GM18508 (cell line): ENCODE data around the gene GRM4.
"Not testable (repeated sequence)": the region's sequence is repeated elsewhere in the genome, so short reads cannot be mapped to it uniquely, and the experiment has no call there.

Experiments
- ATAC-seq: cut with Tn5 transposase; IDR thresholded peaks from one replicate; pipeline ENCODE4 v1.9.1; 2021; ENCODE audit warnings: moderate number of reproducible peaks; ENCODE audit not compliant: insufficient read depth, unreplicated experiment

The GRM4 gene

DNA sequence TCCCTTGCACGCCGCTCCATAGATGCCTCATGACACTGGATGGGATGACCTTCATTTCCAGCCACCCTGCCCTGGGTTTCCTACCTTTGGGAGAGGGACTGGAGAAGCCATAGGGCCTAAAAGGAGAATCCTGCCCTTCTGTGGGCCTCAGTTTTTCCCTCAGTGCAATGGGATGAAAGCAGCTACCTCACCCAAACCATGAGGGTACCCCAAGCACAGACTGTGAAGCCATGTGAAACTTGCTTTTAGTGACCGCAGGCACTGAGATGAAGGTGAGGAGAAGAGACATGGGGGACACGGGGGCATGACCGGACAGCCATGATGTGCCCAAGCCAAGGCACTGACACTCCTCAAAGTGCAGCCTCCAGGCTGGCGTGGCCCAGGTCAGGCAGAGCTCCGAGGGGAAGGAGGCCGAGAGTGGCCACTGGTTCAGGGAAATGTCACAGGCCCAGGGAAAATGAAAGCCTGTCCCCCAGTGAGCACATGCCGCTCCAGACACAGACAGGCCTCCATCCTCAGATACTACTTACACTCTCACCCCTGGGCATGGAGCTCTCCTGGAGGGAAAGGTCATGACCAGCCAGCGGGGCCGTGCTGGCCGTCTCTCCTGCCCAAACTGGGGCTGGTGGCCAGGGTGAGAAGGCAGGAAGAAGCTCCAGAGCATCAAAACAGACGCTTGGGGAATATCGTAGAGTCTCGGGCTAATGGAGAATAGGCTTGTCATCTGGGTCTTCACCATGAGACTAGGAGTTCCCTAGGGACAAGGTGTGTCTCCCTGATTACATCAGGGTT is 116.2 kb downstream of the GRM4 start:
- ATAC-seq, result no peak

DNA sequence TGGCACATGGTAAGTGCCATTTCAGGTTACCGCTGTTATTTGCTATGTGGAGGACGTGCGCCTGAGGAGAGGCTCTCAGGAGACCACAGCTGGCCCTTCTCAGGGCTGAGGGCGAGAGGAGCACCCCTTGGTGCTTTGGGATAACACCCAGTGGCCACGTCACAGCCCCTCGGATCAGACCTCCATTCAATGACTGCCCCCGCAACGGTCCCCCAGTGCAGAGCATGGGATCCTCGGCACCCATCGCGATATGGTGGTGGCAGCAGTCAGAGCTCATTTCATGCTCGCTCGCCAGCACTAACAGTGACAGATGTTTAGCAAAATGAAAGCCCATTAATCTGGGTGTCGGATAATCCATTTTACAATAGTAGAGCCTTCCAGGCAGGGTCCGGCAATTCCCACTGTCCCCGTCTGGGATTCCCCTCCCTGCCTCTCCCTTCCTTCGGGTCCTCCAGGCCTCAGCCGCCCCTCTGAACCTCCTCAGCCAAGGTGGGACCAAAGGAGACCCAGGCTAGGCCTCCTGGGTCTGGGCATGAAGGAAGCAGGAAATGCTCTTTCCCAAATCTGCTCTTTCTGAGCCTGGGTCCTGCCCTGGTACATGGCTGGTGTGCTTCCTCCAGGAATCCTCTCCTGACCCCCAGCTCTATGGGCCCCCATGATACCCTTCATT is 117.1 kb downstream of the GRM4 start:
- ATAC-seq, result no peak

DNA sequence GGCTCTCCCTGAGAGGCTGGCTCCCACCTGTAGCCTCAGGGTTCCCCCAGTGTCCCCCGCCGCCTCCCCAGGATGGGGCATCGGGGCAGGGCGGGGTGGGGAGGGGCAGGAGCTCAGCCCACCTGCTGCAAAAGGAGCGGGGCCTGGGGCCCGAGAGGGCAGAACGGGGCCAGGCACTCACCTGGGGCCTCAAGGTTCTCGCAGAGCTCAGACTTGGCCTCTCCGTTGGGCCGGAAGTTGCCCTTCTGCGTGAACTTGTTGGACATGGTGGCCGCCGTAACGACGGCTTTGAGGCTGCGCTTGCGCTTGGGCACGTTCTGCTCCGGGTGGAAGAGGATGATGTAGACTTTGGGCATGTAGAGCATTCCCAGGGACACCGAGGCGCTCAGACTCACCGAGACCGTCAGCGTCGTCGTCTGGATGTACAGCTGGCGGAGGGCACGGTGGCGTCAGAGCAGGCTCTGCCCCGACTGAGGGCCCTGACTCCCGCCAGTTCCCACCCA is 117.9 kb downstream of the GRM4 start:
- no peak for ATAC-seq

DNA sequence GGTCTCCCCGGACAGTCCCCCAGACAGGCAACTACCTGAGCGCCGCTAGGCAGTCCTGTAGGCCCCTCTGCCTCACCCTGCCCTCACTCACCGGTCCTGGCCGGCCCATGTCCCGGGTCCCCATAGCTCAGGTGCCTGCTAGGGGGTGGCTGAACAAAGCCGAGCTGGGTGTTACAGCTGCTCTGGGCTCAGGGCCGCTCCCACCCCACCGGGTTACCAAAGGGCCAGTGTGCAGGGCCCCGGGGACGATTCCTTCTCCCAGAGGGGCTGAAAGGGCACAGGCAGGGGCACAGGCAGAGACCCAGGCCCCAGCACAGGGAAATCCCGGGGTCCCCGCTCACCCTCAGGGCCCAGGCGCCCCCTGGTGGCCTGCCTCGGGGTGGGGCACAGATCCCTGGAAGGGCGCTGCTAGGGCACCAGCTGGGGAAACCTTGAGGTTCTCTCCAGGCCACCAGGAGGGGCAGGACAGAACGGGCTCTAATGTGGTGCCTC is 118.4 kb downstream of the GRM4 start:
- no peak for ATAC-seq

DNA sequence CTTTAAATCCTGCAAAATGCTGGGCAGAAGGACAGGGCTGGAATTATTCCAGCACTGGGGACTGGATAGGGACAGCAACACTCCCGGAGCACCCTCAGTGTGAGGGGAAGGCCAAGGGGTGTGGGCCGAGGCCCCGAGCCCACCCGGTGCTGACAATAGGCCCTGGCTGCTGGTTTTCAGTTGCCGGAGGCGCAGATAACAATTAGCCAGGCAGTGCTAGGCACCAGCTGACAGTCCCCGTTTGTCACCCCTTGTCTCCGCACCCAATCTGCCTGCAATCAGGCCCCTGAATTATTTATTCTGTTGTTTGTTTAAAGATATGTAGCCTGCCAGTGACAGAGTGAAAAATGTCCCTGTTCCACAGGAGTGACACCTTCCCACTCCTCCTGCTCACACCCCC is 120.0 kb downstream of the GRM4 start:
- ATAC-seq, result no peak

DNA sequence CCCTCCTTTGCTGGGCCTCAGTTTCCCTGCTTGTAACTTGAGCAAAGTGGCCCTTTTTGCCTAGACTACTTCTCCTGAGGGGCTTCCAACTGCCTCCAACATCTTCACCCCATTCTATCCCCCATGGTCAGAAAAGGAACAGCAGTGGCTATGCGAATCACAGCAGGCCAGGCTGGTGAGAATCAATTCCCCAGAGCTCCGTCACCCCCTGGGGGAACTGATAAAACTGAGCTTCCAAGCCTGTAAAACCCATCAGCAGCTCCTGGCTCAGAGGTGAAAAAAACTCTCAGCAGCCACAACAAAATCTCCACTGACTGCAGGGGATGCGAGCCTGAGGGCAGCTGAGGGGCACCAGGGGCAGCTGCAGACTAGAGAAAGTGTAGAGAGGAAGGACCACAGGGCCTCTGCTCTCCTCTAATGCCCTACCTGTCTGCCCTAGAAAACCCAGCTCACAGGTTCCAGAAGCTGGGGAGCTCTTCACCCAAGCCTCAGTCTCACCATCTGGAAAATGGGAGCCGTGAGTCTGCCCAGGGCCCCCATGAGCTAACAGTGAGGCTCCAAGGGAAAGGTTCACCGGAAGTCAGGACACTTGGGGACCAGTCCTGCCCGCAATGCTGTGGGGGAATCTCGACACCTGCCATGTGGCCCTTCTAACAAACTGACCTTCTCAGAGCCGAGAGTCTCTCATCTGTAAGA is 120.6 kb downstream of the GRM4 start:
- ATAC-seq, result no peak

DNA sequence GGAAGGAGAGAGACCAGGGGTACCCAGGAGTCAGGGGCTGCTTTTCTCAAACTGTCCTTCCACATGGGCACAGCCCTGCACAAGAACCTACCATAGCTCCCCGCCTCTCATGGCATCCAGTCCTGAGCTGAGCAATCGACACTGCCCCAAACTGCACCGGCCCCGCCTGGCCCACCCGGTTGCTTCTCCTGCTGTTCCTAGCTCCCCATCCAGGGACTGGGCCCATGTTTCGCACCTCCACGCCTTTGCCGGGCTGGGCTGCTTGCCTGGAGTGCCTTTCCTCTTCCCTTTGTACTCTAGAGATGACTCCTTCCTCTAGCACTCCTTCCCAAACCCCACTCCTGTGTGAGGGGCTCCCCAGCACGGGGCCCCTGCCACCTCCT is 123.0 kb downstream of the GRM4 start:
- ATAC-seq, result no peak

DNA sequence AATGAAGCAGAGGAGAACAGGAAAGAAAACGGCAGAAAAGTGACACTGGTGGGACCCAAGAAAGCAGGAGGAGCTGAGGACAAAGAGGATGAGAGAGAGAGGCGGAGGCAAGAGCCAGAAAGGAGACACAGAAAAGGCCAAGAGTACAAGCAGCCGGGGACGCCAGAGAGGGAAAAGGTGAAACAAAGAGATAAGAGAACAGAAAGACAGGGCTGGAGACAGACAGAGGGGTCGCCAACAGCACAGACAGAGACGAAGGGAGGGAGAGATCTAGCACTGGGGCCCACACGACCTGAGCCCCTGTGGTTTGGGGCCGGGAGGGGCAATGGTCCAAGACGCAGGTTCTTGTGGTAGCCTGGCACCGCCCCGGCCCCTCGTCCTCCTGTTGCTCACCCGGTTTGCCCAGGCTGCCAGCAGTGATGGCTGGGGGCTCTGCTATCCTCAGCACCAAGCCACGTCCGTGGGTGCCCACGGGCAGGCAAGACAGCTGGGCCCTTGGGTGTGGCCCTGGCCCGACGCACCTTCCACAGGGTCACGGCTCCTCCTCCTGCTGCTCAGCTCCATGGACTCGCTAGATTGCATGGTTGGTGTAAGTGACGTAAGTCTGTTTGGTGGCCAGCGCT is 123.5 kb downstream of the GRM4 start:
- ATAC-seq, result no peak

DNA sequence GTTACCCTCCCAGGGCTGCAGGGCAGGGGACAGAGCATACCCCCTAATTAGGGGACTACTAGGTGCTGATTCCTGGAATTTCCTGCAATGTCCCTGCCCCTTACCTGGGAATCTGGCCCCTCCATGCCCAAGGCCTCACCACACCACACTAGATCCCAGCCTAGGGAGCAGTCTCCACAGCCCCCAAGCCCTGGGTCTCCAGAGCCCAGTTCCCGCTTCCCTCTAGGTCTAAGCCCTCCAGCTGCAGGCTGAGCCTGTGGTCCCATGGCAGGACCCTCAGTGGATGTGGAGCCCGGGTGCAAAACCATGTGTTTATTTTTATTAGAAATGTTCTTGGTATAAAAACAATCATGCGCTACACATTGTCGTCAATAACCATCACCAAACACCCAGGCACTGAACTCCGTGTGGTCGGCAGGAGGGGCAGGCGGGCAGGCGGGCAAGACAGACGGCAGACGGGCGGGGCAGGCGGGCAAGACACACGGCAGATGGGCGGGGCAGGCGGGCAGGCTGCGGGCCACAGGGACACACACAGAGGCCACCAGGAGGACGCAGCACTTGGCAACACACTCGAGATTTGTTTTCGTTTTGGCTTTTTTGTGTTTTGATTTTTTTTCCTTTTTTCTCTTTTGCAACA is 124.2 kb downstream of the GRM4 start:
- no peak for ATAC-seq

DNA sequence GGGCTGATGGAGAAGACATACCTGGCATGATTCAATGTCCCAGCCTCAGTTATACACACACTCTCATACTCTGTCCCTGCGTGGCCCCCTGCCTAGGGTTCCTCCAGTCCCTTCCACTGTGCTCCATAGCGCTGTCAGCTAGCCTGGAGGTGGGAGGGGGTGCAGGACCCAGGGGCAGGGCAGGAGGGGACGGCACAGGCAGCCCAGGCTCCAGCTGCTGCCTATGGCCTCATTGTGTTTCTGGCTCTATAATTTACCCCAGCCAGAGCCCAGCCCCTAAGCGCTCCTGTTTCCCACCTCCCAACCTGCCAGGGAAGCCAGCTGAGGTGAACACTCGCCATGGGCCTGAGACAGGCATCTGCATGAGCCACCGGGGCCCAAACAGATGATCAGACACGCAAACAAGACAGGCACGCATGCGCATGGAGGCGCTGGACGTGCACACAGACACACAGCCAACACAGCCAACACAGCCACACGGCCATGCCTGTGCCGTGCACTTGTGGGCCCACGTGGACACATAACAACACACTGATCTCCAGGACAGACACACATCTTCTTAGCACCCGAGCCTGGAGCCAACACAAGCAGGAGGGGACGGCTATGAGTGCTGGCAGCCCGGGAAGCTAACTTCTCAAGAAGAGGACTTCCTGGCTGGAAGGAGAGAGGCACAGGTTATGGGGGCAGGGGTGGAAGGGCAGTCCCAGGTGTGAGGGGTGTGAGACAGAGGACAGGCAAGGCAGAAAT is 124.9 kb downstream of the GRM4 start:
- no peak for ATAC-seq

DNA sequence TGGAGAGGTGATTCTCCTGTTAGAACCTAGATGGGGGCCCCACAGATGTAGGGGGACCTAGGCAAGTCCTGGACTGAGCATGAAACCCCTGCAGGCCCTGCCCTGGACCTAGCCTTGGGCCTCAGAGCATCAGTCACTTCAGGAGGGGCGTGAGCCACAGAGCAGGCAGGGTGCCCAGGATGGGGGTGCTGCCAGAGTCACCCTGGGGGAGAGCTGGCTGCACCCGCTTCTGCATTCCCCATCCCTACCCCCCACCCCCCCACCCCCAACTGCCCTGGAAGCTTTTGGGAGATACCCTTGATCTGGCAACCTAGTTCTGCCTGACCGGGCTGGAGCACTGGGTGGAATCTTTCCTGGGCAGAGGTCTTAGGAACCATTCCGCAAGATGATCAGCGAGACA is 125.6 kb downstream of the GRM4 start:
- ATAC-seq, result no peak

DNA sequence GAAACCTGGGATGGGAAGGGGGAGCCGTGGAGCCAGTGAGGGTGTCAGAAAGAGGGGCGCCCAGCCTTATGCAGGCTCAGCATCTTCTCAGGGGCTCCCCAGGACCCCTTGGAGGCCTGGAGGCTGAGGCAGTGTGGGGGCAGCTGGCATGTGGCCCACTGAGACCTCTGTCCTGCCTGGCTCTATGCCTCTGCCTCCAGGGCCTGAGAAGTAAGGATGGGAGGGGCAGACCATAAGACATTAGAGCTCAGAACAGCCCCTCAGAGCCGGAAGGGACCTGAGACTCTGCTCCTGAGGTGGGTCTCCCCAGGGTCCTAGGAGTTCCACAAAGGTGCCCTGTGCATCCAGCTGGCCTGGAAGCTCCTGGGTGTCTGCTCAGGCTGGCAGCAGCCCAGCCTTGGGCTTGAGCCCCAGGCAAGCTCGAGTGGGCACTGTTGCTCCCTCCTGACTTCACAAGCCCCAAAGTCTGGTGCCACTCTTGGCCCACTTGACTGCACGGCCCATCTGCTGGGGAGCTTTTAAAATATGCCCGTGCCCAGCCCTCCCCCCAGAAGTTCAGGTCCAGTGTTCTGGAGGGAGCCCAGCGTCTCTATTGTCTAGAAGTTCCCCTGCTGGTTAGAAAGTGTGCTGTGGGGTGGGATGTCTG is 126.8 kb downstream of the GRM4 start:
- ATAC-seq, result no peak

DNA sequence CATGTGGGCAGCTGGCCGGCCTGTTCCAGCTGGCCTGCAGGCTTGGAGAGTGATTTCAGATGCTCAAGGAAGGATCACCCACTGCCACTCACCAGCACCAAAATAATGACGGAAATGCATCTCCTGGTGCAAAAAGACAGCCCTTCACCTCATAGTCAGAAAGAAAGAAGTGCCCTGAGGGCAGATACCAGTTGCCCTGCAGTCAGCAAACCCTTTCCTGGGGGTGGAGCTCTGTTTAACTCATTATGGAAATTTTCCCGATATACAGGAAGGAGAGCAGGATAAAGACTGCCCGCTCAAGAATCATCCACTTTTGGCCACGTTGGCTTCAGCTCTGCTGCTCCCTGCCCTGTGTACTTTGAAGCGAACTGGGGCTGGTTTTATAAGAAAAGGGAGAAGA is 127.9 kb downstream of the GRM4 start:
- no peak for ATAC-seq

DNA sequence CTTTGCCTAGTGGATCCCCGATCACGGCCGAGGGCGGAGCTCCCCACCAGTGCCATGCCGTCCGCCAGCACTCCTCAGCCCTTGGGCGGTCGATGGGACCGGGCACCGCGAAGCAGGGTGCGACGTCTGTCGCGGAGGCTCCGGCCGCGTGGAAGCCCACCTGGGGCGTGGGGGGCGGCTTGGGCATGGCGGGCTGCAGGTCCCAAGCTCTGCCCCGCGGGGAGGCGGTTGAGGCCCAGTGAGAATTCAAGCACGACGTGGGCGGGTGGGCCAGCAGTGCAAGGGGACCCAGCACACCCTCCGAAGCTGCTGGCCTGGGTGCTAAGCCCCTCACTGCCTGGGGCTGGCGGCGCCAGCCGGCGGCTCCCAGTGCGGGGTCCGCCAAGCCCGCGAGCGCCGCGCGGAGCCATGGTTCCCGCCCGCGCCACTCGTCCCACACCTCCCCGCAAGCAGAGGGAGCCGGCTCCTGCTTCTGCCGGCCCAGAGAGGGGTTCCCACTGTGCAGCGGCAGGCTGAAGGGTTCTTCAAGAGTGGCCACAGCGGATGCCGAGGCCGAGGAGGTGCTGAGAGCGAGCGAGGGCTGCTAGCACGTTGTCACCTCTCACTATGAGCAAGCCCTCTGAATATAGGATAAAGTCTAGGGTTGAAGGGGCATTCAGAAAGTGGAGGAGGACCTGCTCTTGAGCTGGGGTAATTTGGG is 128.6 kb downstream of the GRM4 start:
- no peak for ATAC-seq

DNA sequence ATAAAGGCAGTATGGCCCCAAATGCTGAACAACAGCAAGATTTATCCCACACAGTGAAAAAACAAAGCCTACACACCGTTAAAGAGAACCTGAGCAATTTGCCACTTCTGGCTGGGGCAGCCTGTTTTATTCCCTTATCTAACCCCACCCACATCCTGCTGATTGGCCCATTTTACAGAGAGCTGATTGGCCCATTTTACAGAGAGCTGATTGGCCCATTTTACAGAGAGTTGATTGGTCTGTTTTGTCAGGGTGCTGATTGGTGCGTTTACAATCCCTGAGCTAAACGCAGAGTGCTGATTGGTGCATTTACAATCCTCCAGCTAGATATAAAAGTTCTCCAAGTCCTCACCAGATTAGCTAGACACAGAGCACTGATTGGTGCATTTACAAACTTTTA is 129.3 kb downstream of the GRM4 start:
- ATAC-seq, result not testable (repeated sequence)

DNA sequence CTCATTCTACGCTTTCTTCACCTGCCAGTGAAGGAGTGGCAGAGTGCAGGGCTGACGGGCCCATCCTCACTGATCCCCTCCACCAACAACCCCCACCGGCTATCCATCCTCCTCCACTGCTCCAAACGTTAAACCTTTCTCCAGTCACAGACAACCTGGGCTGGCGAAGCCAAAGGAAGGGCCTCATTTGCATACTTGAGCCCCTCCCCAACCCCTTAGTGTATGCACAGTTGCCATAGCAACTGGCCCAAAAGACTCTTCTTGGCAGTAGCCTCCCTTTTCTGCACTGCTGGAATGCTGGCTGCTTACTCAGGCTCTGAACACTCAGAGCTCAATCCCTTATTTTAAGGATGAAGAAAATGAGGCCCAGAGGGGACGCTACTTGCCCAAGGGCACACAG is 130.3 kb downstream of the GRM4 start:
- no peak for ATAC-seq

DNA sequence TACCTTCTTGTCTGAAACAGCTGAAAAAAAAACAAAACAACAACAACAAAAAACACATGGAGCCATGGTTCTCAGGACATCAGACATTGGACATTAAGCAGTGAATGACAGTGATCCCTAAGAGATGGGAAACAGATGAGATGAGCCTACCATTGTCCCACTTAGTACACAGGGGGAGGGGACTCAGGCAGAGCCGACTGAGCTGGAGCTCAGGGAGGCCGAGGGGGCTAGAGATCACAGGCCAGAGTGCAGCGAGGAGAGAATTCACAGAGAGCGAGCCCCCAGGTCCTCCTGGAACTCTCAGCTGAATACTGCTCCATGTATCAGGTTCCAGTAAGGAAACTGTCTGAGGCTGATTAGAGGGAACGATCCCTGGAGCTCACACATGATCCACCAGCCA is 134.6 kb downstream of the GRM4 start:
- ATAC-seq, result no peak

DNA sequence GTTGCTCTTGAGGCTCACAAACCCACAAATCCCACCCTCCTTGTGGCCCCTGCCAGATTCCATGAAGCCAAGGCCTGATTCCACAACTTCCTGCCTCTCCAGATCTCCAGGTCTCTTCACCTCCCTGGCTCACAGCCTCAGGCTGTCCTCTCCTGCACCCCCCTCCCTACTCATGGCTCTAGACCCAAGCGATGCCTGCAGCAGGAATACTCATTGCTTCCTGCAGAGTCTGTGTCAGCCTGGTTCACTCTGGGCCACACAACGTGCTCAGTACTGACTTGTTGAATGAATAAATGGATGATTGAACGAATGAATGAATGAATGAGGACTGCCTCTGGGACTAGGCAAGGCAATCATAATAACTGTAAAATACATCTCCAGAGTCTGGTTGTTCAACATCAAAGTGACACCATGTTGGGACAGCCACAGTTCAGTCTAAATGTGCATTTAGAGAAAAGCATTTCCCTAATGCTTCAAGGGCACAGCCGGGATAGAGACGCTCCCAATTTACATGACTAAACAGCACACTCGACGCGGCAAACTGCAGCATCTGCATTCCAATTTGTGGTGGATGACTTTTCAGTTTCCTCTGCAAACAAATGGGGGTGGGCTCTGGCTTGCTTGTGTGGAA is 139.9 kb downstream of the GRM4 start:
- no peak for ATAC-seq
